Measurements from ENCODE around the gene INPP4B. TPM values are rescaled to one million over a fixed set of nuclear protein-coding genes. Genes with fewer than 3 reads are reported as not detected.

The INPP4B gene
- total RNA-seq, 2 experiments from 2014 or later: not detected

DNA sequence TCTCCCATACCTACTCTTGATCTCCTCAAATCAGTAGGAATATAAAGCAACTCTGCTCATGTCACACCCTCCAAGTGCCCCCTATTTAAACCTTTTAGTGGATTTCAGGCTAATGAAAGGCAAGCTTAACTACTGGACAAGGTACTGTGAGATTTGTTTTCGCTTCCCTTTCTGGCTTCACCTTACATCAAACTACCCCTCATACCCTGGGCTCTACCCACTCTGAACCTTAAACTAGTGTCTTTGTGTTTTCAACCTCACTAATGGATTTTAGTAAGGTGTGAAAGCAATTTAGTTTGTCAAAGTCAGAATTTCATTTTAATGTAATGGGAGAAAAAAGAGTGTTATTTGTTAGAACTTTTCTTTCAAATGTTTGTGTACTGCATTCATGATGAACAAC is 291.7 kb downstream of the INPP4B start:
- H3K36me3 ChIP-seq (ENCODE audit: insufficient read depth, low read length): no peaks in the 10 kb centered on the region
- no TSS peak for BruUV-seq (replicated peaks)
- H4K20me1 ChIP-seq (ENCODE audit: insufficient read depth, low read length): no peaks in the 10 kb centered on the region
- H3K9me3 ChIP-seq (ENCODE audit: low read length): no peaks in the 10 kb centered on the region
- no peaks in the 10 kb centered on the region for H3K9me2 ChIP-seq (ENCODE audit: insufficient read depth, low read length)
- no peak for TF ChIP-seq EZH2phosphoT487 (IDR thresholded peaks at IDR 0.05; ENCODE audit: borderline replicate concordance, low read depth, low read length)
- TF ChIP-seq, protein P1, sequence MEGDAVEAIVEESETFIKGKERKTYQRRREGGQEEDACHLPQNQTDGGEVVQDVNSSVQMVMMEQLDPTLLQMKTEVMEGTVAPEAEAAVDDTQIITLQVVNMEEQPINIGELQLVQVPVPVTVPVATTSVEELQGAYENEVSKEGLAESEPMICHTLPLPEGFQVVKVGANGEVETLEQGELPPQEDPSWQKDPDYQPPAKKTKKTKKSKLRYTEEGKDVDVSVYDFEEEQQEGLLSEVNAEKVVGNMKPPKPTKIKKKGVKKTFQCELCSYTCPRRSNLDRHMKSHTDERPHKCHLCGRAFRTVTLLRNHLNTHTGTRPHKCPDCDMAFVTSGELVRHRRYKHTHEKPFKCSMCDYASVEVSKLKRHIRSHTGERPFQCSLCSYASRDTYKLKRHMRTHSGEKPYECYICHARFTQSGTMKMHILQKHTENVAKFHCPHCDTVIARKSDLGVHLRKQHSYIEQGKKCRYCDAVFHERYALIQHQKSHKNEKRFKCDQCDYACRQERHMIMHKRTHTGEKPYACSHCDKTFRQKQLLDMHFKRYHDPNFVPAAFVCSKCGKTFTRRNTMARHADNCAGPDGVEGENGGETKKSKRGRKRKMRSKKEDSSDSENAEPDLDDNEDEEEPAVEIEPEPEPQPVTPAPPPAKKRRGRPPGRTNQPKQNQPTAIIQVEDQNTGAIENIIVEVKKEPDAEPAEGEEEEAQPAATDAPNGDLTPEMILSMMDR (conservative IDR thresholded peaks at IDR 0.05; ENCODE audit: low read length): no peak
- ChIA-PET POLR2A (interaction anchor here (0.7 kb wide), 2 partner anchors 152 to 276 kb away, joined by 3 read pairs; no protein-coding TSS in a partner anchor), CTCF (ENCODE audit: unreplicated experiment) (no interaction called here)
- no peak overlapping the region for H3K27ac ChIP-seq (ENCODE audit: low read depth, low read length, poor library complexity, severe bottlenecking)
- H2AFZ ChIP-seq (ENCODE audit: low read length): no peak overlapping the region
- no peak overlapping the region for H3K4me3 ChIP-seq (ENCODE audit: low read depth, low read length, poor library complexity, severe bottlenecking)
- no peak for DNase-seq (ENCODE audit: low spot score)
- intact Hi-C loops (cut with micrococcal nuclease; ENCODE audit: unreplicated experiment): no loop called here
- H3K79me2 ChIP-seq (ENCODE audit: insufficient read depth, low read depth, low read length): no peaks in the 10 kb centered on the region
- H3K4me2 ChIP-seq (ENCODE audit: low read length): no peak overlapping the region
- no peaks in the 10 kb centered on the region for H3K4me1 ChIP-seq (ENCODE audit: insufficient read depth, low read length, poor library complexity, severe bottlenecking)

DNA sequence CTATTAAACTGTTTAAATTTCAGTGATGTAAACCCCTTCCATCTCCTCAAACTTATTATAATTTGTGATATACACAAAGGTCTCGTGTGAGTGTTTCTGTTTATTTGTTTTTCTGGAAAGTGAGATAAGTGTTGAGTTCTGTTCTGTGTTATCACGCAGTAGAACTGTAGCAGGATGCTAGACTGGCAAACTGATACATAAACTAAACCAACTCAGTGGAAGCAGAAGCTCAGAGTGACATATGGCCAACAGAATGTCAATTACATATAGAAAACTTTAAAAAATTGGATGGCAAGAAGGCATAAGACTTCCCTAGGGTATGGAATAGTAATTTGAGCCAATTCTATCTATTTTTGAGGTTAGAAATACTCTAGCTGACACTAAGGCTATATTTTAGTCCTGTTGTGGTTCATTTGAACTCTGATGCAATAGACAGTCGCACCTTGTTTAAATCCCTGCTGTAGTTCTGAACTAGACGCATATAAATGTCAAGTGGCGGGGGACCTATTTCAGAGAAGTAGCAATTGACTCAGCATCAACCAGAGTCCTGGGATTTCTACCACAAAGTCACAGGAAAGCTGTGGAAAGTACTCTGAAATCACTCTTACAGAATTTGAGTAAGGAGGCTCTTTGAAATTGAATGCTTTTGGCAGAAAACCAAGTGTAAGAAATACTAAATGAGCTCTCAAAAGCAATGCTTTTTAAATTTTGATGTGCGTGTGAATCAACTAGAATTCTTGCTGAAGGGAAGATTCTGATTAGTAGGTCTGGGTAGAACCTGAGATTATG is 294.4 kb downstream of the INPP4B start:
- no peak overlapping the region for H3K27ac ChIP-seq (ENCODE audit: low read depth, low read length, poor library complexity, severe bottlenecking)
- no TSS peak for BruUV-seq (replicated peaks)
- ChIA-PET POLR2A (interaction anchor here (1.1 kb wide), 1 partner anchor 8 kb away, joined by 3 read pairs; no protein-coding TSS in a partner anchor), CTCF (ENCODE audit: unreplicated experiment) (no interaction called here)
- H3K9me3 ChIP-seq (ENCODE audit: low read length): no peaks in the 10 kb centered on the region
- no peaks in the 10 kb centered on the region for H3K36me3 ChIP-seq (ENCODE audit: insufficient read depth, low read length)
- H3K4me1 ChIP-seq (ENCODE audit: insufficient read depth, low read length, poor library complexity, severe bottlenecking): no peaks in the 10 kb centered on the region
- no peak overlapping the region for H3K4me3 ChIP-seq (ENCODE audit: low read depth, low read length, poor library complexity, severe bottlenecking)
- no peak overlapping the region for H2AFZ ChIP-seq (ENCODE audit: low read length)
- TF ChIP-seq EZH2phosphoT487 (IDR thresholded peaks at IDR 0.05; ENCODE audit: borderline replicate concordance, low read depth, low read length): no peak
- TF ChIP-seq, protein P1 (conservative IDR thresholded peaks at IDR 0.05; ENCODE audit: low read length): no peak
- no peaks in the 10 kb centered on the region for H3K79me2 ChIP-seq (ENCODE audit: insufficient read depth, low read depth, low read length)
- intact Hi-C loops (cut with micrococcal nuclease; ENCODE audit: unreplicated experiment): no loop called here
- no peaks in the 10 kb centered on the region for H3K9me2 ChIP-seq (ENCODE audit: insufficient read depth, low read length)
- DNase-seq (ENCODE audit: low spot score): no peak
- H4K20me1 ChIP-seq (ENCODE audit: insufficient read depth, low read length): no peaks in the 10 kb centered on the region
- H3K4me2 ChIP-seq (ENCODE audit: low read length): no peak overlapping the region

DNA sequence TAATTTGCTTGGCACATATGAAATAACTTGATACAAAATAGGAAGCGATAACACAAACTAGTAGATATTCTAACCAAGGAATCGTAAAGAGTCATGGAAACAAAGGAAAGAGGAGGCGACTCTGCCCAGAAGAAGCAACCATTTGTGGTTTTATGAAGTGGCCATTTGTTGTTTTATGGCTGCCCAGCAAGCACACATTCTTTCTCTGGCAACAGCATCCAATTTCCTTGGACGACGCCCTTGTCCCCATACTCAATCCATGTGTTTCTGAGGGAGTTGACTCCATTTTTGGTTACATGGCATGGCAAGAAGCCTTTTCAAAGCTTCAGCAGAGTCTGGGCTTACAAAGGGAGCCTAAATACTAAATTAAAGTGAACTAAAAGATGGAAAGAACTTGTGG is 295.1 kb downstream of the INPP4B start:
- TF ChIP-seq, protein P1 (conservative IDR thresholded peaks at IDR 0.05; ENCODE audit: low read length): no peak
- TF ChIP-seq EZH2phosphoT487 (IDR thresholded peaks at IDR 0.05; ENCODE audit: borderline replicate concordance, low read depth, low read length): no peak
- Histone ChIP-seq H3K79me2 (ENCODE audit: insufficient read depth, low read depth, low read length) (no peaks in the 10 kb centered on the region), H3K9me3 (ENCODE audit: low read length) (no peaks in the 10 kb centered on the region), H3K4me1 (ENCODE audit: insufficient read depth, low read length, poor library complexity, severe bottlenecking) (no peaks in the 10 kb centered on the region), H3K36me3 (ENCODE audit: insufficient read depth, low read length) (no peaks in the 10 kb centered on the region), H3K27ac (ENCODE audit: low read depth, low read length, poor library complexity, severe bottlenecking) (no peak overlapping the region), H3K4me2 (ENCODE audit: low read length) (no peak overlapping the region), H2AFZ (ENCODE audit: low read length) (no peak overlapping the region), H4K20me1 (ENCODE audit: insufficient read depth, low read length) (no peaks in the 10 kb centered on the region), H3K4me3 (ENCODE audit: low read depth, low read length, poor library complexity, severe bottlenecking) (no peak overlapping the region), H3K9me2 (ENCODE audit: insufficient read depth, low read length) (no peaks in the 10 kb centered on the region)
- no peak for DNase-seq (ENCODE audit: low spot score)
- POLR2A ChIA-PET: interaction anchor here (0.7 kb wide), 1 partner anchor 22 kb away, joined by 3 read pairs; no protein-coding TSS in a partner anchor
- CTCF ChIA-PET (ENCODE audit: unreplicated experiment): no interaction called here
- no TSS peak for BruUV-seq (replicated peaks)
- intact Hi-C loops (cut with micrococcal nuclease; ENCODE audit: unreplicated experiment): no loop called here
